PFSK-1 (cell line): ENCODE measurements around the gene ARHGAP35.

Source experiments
- POLR2AphosphoS5 ChIP-seq: IDR thresholded peaks from 2 replicates; pipeline ENCODE4 v1.6.1; 2012; ENCODE audit warnings: low read depth, mild to moderate bottlenecking, control low read depth, low read length, moderate library complexity
- SIN3A ChIP-seq: IDR thresholded peaks from 2 replicates; pipeline ENCODE4 v1.6.1; 2012; ENCODE audit warnings: mild to moderate bottlenecking, low read length, moderate library complexity, borderline replicate concordance; ENCODE audit not compliant: insufficient read depth
- TAF1 ChIP-seq: IDR thresholded peaks from 2 replicates; pipeline ENCODE4 v1.6.1; 2012; ENCODE audit warnings: low read length, control low read depth, borderline replicate concordance; ENCODE audit not compliant: insufficient read depth
- TF ChIP-seq, protein P1 (sequence below), 2 experiments: IDR thresholded peaks; 2 replicates each; pipeline versions ENCODE4 v1.6.1 to v1.8.0; 2011 to 2012; ENCODE audit warnings: low read depth in 2 of 2, low read length in 2 of 2, control low read depth in 1 of 2, inconsistent platforms in 1 of 2, mild to moderate bottlenecking in 1 of 2, moderate library complexity in 1 of 2; ENCODE audit not compliant: insufficient read depth in 1 of 2

DNA sequence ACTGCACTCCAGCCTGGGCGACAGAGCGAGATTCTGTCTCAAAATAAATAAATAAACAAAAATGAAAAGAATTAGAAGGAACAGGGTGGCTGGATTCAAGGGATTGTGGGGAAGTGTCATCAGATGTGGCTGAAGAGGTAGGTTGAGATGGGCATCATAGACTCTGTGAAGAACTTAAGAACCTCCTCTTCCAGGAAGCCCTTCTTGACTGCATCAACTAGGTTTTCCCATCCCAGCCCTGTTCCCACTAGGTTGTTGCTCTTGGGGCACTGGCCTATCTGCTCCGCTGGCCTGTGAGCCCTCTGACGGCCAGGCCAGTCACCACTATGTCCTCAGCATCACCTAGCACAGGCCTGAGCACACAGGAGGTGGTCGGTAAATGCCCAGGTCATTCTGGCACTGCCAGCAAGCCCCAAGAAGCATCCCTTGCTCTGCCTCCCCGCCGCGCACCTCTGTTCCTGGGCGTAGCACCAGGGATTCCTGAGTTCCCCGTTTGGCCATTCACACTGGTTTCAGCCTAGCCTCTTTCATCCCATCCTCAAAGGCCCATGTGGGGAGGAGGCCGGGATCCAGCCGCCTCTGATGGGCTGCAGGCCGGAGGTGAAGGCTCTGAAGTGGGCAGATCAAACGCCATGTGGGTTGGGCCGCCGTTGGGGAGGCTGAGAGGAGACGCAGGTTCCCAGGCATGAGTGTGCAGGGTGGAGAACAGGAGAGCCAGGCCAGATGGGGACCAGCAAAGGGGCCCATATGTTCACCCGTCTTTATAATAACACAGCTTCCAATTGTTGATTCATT lies 44.8 kb upstream of the ARHGAP35 start:
- TF ChIP-seq TAF1 (no peak), POLR2AphosphoS5 (no peak), SIN3A (no peak)
- TF ChIP-seq, protein P1, sequence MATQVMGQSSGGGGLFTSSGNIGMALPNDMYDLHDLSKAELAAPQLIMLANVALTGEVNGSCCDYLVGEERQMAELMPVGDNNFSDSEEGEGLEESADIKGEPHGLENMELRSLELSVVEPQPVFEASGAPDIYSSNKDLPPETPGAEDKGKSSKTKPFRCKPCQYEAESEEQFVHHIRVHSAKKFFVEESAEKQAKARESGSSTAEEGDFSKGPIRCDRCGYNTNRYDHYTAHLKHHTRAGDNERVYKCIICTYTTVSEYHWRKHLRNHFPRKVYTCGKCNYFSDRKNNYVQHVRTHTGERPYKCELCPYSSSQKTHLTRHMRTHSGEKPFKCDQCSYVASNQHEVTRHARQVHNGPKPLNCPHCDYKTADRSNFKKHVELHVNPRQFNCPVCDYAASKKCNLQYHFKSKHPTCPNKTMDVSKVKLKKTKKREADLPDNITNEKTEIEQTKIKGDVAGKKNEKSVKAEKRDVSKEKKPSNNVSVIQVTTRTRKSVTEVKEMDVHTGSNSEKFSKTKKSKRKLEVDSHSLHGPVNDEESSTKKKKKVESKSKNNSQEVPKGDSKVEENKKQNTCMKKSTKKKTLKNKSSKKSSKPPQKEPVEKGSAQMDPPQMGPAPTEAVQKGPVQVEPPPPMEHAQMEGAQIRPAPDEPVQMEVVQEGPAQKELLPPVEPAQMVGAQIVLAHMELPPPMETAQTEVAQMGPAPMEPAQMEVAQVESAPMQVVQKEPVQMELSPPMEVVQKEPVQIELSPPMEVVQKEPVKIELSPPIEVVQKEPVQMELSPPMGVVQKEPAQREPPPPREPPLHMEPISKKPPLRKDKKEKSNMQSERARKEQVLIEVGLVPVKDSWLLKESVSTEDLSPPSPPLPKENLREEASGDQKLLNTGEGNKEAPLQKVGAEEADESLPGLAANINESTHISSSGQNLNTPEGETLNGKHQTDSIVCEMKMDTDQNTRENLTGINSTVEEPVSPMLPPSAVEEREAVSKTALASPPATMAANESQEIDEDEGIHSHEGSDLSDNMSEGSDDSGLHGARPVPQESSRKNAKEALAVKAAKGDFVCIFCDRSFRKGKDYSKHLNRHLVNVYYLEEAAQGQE (IDR thresholded peaks at IDR 0.05; ENCODE audit: insufficient read depth in 1 of 2, low read depth in 2 of 2, low read length in 2 of 2) = no peak
